ENCODE data around the gene POLR2M.

GRCh38 chr15:57734860-57735259 is 28.3 kb downstream of the POLR2M start:
- TF ChIP-seq CHD2 (IDR thresholded peaks at IDR 0.05; ENCODE audit: low read length, partially characterized antibody): no peak
- TF ChIP-seq FOSL2 (IDR thresholded peaks at IDR 0.05): no peak
- TF ChIP-seq FOSL2 (CRISPR knock-in tag; IDR thresholded peaks at IDR 0.05): no peak
- TF ChIP-seq MAX (IDR thresholded peaks at IDR 0.05): no peak
- TF ChIP-seq, protein P1, sequence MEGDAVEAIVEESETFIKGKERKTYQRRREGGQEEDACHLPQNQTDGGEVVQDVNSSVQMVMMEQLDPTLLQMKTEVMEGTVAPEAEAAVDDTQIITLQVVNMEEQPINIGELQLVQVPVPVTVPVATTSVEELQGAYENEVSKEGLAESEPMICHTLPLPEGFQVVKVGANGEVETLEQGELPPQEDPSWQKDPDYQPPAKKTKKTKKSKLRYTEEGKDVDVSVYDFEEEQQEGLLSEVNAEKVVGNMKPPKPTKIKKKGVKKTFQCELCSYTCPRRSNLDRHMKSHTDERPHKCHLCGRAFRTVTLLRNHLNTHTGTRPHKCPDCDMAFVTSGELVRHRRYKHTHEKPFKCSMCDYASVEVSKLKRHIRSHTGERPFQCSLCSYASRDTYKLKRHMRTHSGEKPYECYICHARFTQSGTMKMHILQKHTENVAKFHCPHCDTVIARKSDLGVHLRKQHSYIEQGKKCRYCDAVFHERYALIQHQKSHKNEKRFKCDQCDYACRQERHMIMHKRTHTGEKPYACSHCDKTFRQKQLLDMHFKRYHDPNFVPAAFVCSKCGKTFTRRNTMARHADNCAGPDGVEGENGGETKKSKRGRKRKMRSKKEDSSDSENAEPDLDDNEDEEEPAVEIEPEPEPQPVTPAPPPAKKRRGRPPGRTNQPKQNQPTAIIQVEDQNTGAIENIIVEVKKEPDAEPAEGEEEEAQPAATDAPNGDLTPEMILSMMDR (IDR thresholded peaks at IDR 0.05): no peak
- TF ChIP-seq ZNF302 (CRISPR knock-in tag; IDR thresholded peaks at IDR 0.05): no peak
- TF ChIP-seq PHF8 (IDR thresholded peaks at IDR 0.05; ENCODE audit: borderline replicate concordance, low read depth): no peak
- no peak for TF ChIP-seq POLR2AphosphoS2 (conservative IDR thresholded peaks at IDR 0.05; ENCODE audit: low read length)
- TF ChIP-seq SMC3 (IDR thresholded peaks at IDR 0.05): no peak
- no peak for TF ChIP-seq RARB (CRISPR knock-in tag; IDR thresholded peaks at IDR 0.05)
- TF ChIP-seq, protein P2, sequence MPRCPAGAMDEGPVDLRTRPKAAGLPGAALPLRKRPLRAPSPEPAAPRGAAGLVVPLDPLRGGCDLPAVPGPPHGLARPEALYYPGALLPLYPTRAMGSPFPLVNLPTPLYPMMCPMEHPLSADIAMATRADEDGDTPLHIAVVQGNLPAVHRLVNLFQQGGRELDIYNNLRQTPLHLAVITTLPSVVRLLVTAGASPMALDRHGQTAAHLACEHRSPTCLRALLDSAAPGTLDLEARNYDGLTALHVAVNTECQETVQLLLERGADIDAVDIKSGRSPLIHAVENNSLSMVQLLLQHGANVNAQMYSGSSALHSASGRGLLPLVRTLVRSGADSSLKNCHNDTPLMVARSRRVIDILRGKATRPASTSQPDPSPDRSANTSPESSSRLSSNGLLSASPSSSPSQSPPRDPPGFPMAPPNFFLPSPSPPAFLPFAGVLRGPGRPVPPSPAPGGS (IDR thresholded peaks at IDR 0.05): no peak
- no peak for TF ChIP-seq POLR2A (IDR thresholded peaks at IDR 0.05; ENCODE audit: low read length)
- no peak for TF ChIP-seq CHD4 (IDR thresholded peaks at IDR 0.05; ENCODE audit: borderline replicate concordance)
- TF ChIP-seq CEBPB (IDR thresholded peaks at IDR 0.05): no peak
- TF ChIP-seq ELK1 (IDR thresholded peaks at IDR 0.05; ENCODE audit: low read depth, low read length): no peak
